Lower leg skin (tissue), 3 donors: Measurements from ENCODE around the gene CA12.
"Not testable (repeated sequence)": the region's sequence is repeated elsewhere in the genome, so short reads cannot be mapped to it uniquely, and the experiment has no call there.

Experiments used
- POLR2A ChIP-seq, 2 donors: fragments of 450-650 bp; IDR thresholded peaks; one replicate each; pipeline ENCODE4 v1.6.1; 2016 to 2017; ENCODE audit warnings: antibody characterized with exemption in 2 of 2, mild to moderate bottlenecking in 1 of 2, moderate library complexity in 1 of 2
- TF ChIP-seq, protein P1 (sequence below), 3 donors: fragments of 450-650 bp; IDR thresholded peaks; one replicate each; pipeline ENCODE4 v1.5.1; 2016; ENCODE audit warnings: antibody characterized with exemption in 3 of 3, mild to moderate bottlenecking in 3 of 3, moderate library complexity in 2 of 3

DNA sequence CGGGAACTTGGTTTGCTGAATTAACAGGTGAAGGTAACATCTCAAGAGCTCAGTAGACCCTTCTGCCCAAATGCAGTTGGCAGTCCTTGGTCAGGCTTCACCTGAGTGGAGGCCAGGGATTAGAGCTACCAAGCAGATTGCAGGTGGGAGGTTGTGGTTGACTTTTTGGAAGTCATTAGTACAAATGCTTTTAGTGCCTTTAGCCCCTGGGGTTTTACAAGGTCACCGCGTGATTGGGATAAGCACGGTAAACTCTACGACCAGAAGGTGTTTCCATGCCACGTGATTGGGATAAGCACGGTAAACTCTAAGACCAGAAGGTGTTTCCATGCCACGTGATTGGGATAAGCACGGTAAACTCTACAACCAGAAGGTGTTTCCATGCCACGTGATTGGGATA is 61.2 kb downstream of the CA12 start:
- TF ChIP-seq, protein P1, sequence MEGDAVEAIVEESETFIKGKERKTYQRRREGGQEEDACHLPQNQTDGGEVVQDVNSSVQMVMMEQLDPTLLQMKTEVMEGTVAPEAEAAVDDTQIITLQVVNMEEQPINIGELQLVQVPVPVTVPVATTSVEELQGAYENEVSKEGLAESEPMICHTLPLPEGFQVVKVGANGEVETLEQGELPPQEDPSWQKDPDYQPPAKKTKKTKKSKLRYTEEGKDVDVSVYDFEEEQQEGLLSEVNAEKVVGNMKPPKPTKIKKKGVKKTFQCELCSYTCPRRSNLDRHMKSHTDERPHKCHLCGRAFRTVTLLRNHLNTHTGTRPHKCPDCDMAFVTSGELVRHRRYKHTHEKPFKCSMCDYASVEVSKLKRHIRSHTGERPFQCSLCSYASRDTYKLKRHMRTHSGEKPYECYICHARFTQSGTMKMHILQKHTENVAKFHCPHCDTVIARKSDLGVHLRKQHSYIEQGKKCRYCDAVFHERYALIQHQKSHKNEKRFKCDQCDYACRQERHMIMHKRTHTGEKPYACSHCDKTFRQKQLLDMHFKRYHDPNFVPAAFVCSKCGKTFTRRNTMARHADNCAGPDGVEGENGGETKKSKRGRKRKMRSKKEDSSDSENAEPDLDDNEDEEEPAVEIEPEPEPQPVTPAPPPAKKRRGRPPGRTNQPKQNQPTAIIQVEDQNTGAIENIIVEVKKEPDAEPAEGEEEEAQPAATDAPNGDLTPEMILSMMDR (IDR thresholded peaks at IDR 0.05), result not testable (repeated sequence)
- TF ChIP-seq POLR2A (IDR thresholded peaks at IDR 0.05), result not testable (repeated sequence)
